Jurkat, Clone E6-1 (cell line): ENCODE data around the gene NME7.
"Not testable (repeated sequence)": the region's sequence is repeated elsewhere in the genome, so short reads cannot be mapped to it uniquely, and the experiment has no call there.

ENCODE experiments used
- DNase-seq: peaks from one replicate; pipeline ENCODE4 v3.0.0-alpha.2; 2011; ENCODE audit warnings: low read depth, low spot score
- H3K4me3 ChIP-seq: 2 replicates; pipeline ENCODE4 v1.5.1; 2011; ENCODE audit warnings: mild to moderate bottlenecking, low read length, control low read depth, moderate library complexity

Gene NME7

DNA sequence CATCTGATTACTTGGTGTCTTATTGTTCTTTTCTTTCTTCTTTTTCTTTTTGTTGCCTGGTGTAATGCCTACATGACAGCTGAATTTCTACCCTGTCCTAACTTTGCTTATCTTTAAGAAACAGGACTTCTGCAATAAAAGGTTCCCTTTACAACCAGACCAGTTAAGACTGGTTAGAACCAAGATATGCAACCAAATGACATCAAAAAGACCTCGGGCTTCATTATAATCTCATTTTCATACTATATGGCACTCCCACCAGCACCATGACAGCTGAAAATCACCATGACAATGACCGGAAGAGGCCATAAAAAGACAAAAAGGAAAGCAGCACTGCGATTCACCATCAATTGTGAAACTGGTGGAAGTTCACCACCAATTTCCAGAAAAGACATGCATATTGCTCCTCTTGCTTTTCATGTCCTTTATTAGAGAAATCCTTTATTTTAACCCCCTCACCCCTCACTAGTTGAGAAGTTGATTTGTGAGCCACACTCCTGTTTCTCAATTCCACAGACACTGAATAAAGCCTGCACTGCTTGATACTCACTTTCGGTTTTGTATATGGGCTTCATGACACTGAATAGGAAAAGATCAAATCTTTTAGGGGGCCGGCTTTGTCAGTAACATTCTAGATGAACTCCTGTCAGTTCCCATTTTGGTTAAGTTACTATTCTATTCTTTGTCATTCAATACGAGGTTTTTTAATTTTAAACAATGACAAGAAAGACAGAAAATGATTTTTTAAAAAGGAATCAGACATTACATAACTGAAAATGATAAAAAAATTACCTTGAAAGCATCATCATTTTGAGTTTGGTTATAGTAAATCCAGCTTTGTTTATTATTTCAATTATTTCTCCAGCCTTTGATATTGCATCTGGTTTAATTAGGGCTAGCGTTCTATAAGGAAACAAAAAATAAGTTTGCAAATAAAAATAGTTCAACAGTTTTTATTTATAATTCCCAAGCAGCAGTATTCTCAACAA, 58.1 kb downstream of the NME7 start:
- DNase-seq: no peak
- H3K4me3 ChIP-seq: no peak overlapping the region

GRCh38 chr1:169308313-169309039, 59.1 kb downstream of the NME7 start:
- DNase-seq: no peak
- H3K4me3 ChIP-seq: no peak overlapping the region

DNA sequence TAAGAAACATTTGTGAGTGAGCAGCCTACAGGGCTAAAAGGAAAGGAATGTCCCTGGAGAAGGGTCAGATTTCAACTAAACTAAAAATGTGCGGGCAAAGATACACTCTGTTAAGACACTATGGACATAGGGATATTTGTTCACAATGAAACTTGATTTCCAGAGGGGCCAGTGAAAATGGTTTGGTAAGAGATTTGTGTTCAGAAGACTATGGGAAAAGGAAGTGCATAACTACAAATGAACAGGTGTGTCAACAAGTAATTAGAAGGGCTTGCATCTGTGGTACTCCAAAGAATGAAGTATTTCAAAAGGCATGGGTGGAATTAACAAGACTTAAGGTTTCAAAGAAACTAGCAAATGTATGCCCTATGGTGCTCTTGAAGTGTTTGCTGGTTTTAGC, 60.4 kb downstream of the NME7 start:
- H3K4me3 ChIP-seq: no peak overlapping the region
- no peak for DNase-seq

DNA sequence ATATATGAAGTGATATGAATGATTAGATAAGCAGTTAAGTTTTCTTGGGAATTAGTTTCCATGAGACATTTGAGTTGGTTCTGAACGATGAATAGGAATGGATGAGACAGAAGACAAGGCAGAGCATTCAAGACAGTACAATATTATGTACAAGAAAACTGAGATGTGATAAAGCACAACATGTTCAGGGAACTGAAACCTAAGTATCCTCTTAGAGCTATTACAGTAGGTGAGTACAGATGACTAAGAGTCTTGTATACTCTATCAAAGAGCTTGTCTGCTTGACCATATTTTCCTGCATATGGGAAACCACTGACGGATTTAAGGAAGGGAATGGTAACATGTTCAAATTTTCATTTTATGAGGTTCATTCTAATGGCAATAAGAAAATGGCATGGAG, 61.6 kb downstream of the NME7 start:
- no peak for DNase-seq
- no peak overlapping the region for H3K4me3 ChIP-seq

DNA sequence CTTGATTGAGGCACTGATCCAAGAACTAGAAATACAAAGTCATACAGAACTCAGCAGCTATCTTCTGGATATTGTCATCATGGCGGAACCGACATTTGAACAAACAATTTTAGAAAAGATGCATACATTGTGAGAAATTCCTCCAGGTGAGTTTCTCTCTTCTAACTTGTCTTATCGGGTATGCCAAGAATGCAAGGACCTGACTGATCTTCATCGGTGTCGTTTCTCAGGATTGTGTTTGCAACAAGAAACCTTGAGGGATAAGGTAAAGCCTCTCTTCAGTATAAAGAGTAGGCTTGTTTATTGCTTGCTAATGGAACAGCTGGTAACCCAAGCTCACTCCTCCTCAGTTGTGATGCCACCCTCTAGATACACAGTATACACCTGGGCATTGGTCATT, 62.2 kb downstream of the NME7 start:
- no peak overlapping the region for H3K4me3 ChIP-seq
- DNase-seq: no peak

- no peak overlapping the region for H3K4me3 ChIP-seq
- no peak for DNase-seq
Observed at GRCh38 chr1:169300854-169301253, 66.7 kb downstream of the NME7 start.

GRCh38 chr1:169298441-169298840, 69.2 kb downstream of the NME7 start:
- no peak for DNase-seq
- H3K4me3 ChIP-seq: no peak overlapping the region

- DNase-seq: no peak
Observed at GRCh38 chr1:169295846-169296245, 71.8 kb downstream of the NME7 start.

GRCh38 chr1:169295425-169295824, 72.2 kb downstream of the NME7 start:
- H3K4me3 ChIP-seq: no peak overlapping the region
- DNase-seq: peak; percentile 18

More at GRCh38 chr1:169295846-169296245, 71.8 kb downstream of the NME7 start:
- no peak overlapping the region for H3K4me3 ChIP-seq

GRCh38 chr1:169289016-169289415, 78.6 kb downstream of the NME7 start:
- H3K4me3 ChIP-seq: no peak overlapping the region
- no peak for DNase-seq

DNA sequence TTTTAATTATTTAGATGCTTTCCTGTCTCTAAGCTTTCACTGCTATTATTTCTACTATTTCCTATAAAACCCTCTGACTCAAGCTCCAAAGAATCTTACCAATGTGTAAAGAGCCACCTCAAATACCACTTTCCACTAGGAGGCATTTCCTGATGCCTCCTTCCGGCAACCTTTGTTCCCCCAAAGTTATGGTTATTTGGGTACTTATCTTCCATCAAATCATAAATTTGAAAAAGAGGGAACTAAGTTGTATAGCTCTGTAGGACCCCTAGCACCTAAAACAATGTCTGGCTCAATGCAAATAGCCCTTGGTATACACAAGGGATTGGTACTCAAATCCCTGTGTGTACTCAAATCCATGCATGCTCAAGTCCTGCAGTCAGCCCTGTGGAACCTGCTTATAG, 79.6 kb downstream of the NME7 start:
- no peak overlapping the region for H3K4me3 ChIP-seq
- DNase-seq: no peak

- no peak for DNase-seq
- no peak overlapping the region for H3K4me3 ChIP-seq
Observed at GRCh38 chr1:169287280-169287679, 80.3 kb downstream of the NME7 start.

DNA sequence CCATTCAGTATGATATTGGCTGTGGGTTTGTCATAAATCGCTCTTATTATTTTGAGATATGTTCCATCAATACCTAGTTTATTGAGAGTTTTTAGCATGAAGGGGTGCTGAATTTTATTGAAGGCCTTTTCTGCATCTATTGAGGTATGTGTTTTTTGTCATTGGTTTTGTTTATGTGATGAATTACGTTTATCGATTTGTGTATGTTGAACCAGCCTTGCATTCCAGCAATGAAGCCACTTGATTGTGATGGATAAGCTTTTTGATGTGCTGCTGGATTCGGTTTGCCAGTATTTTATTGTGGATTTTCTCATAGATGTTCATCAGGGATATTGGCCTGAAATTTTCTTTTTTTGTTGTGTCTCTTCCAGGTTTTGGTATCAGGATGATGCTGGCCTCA, 86.0 kb downstream of the NME7 start:
- not testable (repeated sequence) for H3K4me3 ChIP-seq, DNase-seq

GRCh38 chr1:169271098-169271497, 96.5 kb downstream of the NME7 start:
- DNase-seq: no peak
- H3K4me3 ChIP-seq: no peak overlapping the region

DNA sequence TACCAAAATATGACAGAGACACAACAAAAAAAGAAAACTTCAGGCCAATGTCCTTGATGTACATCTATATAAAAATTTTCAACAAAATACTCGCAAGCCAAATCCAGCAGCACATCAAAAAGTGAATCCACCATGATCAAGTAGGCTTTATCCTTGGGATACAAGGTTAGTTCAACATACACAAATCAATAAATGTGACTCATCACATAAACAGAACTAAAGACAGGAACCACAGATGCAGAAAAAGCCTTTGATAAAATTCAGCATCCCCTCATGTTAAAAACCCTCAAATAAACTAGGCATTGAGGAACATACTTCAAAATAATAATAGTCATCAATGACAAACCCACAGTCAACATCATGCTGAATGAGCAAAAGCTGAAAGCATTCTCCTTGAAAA, 101.5 kb downstream of the NME7 start:
- no peak for DNase-seq
- no peak overlapping the region for H3K4me3 ChIP-seq

DNA sequence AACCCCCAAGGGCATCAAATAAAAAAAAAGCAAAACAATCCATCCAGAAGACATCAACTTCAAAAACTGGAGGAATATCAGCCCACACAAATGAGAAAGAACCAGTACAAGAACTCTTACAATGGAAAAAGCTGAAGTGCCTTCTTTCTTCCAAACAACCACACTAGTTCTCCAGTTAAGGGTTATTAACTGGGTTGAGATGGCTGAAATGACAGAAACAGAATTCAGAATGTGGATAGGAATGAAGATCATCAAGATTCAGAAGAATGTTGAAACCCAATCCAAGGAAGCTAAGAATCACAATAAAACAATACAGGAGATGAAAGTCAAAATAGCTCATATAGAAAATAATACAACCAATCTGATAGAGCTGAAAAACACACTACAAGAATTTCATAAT, 104.5 kb downstream of the NME7 start:
- no peak overlapping the region for H3K4me3 ChIP-seq
- DNase-seq: no peak

DNA sequence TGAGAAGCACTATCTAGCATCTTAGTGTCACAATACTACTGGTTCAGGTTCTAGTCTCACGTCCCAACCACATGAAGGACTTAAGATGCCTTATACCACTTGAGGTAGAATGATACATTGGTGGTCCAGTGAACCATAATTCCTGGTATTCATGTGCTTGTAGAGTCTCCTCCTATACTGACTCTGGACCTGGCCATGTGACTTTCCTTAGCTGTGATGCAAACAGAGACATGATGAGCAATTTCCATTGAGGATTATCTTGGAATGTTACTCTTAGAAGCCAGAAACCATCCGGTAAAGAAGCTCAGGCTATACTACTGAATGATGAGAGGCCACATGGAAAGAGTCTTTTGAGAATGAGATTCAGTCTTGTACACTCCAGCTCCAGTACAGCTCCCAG, 105.7 kb downstream of the NME7 start:
- DNase-seq: no peak
- H3K4me3 ChIP-seq: no peak overlapping the region

DNA sequence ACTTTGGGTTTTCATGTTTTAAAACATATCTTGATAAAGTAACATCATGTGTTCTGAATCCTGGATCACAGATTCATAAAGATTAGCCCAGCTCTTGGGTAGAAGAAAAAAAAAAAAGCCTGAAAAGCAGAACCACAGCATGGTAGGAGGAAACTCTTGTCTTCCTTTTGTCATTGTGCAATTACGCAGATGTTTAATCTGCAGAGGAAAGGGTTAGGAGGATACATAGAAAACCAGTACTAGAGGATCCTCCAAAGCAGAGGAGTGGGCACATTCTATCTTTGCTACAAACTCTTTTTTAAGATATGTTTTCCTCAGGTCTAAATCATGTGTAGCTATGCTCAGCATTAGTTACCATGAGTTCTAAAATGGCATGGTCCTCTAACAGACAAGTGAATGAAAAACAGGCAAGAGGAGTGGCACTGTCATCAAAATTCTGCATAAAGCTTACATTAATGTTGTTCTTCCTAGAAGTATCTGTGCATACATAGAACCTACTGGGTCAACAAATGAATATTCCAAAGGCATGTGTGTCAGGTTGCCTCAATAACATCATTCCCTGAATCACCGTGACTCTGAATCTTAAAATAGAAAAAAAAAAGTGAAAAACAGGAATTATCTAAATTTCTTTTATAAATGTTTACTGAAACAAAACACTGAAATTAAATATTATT, 107.0 kb downstream of the NME7 start:
- H3K4me3 ChIP-seq: no peak overlapping the region
- DNase-seq: no peak

GRCh38 chr1:169259816-169260215, 107.8 kb downstream of the NME7 start:
- DNase-seq: no peak
- no peak overlapping the region for H3K4me3 ChIP-seq

- no peak for DNase-seq
Observed at GRCh38 chr1:169250795-169251194, 116.8 kb downstream of the NME7 start.

More at GRCh38 chr1:169250795-169251194, 116.8 kb downstream of the NME7 start:
- H3K4me3 ChIP-seq: no peak overlapping the region
